ENCODE data around the gene NINJ1.

The NINJ1 gene

DNA sequence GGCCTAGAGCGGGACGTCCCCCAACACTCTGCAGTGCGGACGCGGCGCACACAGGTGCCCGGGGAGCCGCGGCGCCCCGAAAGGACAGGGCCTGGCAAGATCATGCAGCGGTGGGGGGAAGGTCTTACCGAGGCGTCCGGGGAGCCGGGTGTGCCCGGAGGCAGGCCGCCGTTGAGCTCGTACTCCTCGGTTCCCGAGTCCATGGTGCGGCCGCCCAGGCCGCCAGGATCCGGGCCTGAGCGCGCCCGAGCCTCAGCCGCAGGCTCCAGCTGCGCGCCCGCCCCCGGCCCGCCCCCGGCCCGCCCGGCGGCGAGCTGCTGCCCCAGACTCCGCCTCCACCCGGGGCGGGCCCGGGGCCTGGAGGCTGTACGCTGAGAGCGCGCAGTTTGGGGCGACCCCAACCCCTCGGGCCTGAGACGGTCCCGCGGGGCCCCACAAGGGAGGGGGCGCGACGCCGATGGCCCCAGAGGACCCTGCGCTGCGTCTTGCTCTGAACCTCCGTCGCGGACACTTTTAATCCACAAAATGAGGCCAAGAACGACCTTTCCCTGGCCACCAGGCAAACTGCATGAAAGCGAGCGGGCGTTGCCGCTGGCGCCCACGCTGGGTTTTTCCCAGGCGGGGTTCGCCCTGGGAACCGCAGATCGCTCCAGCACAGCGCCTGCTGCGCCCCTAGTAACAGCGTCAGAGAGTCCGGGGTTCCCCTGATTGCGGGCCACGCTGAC lies at the start of gene NINJ1:
Gene NINJ1, minus strand, starts transcription at position 237 of the 725 bp plus-strand sequence. Its CDS starts 34 bp downstream, at position 203.
- FAIRE-seq (no peak), DNase-seq (ENCODE audit: low spot score) (no peak)

- DNase-seq (ENCODE audit: low spot score): no peak
- no peak for FAIRE-seq
Measured at GRCh38 chr9:93183131-93183662, 49.1 kb upstream of the NINJ1 start.

DNA sequence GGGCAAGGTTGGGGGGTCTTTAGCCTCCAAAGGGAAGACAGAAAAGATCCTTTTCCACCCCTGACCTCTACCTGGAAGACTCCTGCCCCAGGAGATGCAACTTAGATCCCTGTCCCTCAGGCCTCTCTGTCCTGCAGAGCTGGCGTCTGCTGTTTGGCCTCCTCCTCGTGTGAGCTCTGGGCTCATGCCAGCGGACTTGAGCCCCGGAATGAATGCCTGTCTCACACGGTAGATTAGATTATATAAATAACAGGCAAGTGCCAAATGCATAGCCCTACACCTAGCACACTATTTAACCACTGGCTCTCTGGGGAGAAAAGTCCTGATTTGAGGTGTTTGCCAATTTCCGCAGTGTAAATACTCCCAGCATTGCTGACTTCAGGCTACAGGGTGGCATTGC lies 48.5 kb upstream of the NINJ1 start:
- DNase-seq (ENCODE audit: low spot score): no peak
- no peak for FAIRE-seq

GRCh38 chr9:93181672-93182435 lies 47.8 kb upstream of the NINJ1 start:
- DNase-seq (ENCODE audit: low spot score) (no peak), FAIRE-seq (no peak)

GRCh38 chr9:93180938-93181337 lies 46.9 kb upstream of the NINJ1 start:
- DNase-seq (ENCODE audit: low spot score) (no peak), FAIRE-seq (no peak)

DNA sequence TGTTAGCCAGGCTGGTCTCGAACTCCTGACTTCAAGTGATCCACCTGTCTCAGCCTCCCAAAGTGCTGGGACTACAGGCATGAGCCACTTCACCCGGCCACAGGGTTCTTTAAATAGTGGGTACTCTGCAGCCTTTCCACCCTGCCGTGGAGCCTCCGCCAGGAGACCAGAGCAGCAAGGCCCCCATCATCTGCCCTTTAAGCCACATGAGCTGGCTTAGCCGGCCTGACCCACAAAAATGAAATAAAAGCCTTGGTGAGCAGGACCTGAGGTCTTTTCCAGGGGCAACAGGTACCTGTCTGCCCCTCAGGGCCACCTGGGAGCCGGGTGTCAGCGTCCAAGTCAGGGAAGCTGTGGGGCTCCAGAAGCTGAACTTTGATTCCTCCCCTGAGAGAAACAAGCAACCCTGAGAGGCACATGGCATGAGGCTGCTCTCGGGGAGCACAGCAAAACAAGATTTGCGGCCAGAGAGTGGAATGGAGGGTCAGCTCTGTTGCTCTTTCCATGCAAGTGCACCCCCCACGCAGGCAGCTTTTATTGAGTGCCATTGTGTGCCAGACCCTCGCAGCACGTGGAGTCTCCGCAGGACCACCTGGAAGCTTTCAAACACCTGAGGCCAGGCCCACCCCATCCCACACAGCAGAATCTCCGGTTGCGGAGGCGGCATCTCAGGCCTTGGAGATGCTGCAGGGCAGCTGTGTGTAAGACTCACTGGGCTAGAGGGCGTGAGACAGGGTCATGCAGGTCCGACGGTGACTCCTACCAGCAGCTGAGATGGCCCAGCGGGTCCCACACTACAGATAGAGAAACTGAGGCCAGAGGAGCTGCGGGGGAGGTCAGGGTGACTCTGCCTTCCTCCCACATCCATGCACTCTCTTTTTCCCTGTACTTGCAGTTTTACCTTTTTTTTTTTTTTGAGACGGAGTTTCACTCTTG lies 45.1 kb upstream of the NINJ1 start:
- DNase-seq (ENCODE audit: low spot score) (no peak), FAIRE-seq (no peak)

DNA sequence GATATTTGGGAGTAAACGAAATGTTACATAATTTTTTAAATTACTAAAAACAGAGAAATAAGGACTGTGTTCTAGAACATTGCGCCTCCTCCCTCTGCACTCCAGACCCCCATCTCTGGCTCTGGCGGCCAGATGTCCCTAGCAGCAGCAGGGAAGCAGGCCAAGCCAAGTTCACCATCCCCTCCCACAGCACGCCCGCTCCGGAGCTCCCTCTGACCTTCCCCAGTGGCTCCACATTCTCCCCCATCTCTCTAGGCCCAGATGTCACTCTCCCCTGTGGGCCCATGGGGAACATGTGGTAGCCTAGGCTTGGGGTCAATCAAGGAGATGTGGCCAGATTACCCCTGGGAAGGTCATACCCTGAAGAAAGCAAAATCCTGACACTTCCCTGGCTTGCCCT lies 43.6 kb upstream of the NINJ1 start:
- DNase-seq (ENCODE audit: low spot score) (no peak), FAIRE-seq (no peak)

GRCh38 chr9:93174976-93175375 lies 40.9 kb upstream of the NINJ1 start:
- no peak for DNase-seq (ENCODE audit: low spot score)
- FAIRE-seq: no peak

DNA sequence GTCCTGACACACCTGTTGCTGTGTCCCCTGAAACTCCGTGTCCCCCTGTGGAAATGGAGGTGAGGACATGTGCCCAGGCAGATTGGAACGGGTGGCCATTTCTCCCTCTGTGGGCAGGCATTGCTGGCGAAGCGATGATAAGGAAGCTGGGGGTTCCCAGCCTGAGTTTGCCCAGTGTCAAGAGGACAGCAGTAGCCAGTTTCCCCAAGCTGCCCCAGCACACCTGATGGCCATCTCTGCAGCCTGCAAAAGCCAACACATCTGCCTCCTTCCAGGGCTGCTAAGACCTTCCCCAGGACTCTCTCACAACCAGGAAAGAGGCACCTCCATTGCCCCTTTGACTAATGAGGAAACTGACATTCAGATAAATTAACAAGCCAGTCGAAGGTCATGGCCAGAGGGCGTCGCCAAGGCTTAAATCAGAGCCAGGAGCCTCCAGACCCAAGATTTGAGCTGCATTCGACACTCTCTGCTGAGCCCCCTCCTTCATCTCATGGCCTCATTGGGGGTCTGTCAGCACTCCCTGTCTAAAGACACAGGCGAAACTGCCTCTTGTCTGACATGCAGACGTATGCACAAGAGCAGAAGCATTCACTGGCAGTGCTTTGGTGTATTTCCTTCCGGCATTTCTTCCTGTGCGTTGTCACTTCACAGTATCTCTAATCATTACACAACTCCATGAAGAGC lies 39.5 kb upstream of the NINJ1 start:
- FAIRE-seq (no peak), DNase-seq (ENCODE audit: low spot score) (no peak)

DNA sequence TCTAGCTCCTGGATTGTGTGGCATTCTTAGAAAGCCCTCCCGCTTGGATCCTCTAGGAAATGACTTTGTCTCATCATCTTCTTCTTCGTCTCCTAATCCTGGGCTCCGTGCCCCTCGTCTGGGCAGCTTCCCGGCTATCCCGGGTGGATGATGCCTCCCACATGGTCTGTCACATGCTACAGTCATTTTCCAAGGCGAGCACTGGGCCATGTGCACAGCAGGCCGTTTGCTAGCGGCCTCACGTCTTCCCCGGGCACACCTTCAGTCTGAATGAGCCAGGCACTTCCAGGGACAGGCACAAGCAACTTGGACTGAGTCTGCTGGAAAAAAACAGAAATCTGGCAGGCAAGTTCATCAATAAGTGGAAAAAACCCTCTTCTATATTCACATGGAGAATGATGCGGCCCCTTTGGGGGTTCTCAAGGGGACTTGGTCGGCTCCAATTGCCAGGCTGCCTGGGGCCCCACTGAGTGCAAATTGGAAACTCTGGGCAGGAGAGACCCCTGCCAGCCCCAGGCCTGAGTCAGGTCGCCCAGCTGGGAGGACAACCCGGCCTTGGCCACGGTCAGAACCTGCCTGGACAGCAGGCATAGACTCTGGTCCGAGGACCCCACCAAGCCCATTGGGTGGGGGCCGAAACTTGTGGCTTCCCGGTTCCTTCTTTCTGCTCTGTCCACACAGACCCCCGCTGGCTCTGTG lies 38.8 kb upstream of the NINJ1 start:
- no peak for FAIRE-seq

GRCh38 chr9:93171261-93171990 lies 37.4 kb upstream of the NINJ1 start:
- FAIRE-seq (no peak), DNase-seq (ENCODE audit: low spot score) (no peak)

More for the DNA sequence above, 38.8 kb upstream of the NINJ1 start:
- no peak for DNase-seq (ENCODE audit: low spot score)

DNA sequence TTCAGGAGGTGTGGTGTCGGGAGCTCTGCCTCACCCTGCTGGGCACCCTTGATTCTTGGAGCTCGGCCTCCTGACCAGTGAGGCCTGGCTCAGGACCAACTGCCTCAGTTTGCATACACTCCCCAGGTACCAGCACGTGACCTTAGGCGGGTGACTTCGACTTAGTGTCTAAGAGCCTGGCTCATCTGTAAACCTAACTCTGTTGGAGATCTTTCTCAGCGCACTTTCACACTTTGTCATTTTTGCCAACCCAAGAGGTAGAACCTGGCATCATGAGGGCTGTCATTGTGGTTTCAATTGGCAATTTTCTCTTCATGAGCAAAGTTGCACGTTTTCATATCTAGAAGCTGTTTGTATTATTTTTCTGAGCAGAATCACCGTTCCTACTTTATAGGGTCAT lies 36.5 kb upstream of the NINJ1 start:
- no peak for DNase-seq (ENCODE audit: low spot score)
- FAIRE-seq: no peak

DNA sequence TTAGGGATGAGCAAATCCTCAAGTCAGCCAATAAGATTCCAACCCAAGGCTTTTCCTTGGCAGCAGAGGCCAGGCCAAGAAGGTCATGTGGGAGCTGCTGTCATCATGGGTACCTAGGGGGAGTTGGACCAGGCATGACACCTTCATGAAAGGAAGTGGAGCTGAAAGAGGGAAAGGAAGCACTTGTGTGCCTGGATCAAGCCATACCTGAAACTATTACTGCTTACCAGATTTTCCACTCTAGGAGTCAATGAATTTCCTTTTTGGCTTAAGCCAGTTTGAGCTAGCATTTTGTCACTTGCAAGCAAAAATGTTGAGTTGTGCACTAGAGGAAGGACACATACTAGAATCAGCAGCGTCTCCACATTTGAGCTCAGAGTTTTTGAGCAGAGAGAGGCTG lies 35.4 kb upstream of the NINJ1 start:
- FAIRE-seq: no peak
- no peak for DNase-seq (ENCODE audit: low spot score)

GRCh38 chr9:93168581-93168980 lies 34.5 kb upstream of the NINJ1 start:
- FAIRE-seq (no peak), DNase-seq (ENCODE audit: low spot score) (no peak)

GRCh38 chr9:93167838-93168237 lies 33.8 kb upstream of the NINJ1 start:
- FAIRE-seq: no peak
- DNase-seq (ENCODE audit: low spot score): no peak

DNA sequence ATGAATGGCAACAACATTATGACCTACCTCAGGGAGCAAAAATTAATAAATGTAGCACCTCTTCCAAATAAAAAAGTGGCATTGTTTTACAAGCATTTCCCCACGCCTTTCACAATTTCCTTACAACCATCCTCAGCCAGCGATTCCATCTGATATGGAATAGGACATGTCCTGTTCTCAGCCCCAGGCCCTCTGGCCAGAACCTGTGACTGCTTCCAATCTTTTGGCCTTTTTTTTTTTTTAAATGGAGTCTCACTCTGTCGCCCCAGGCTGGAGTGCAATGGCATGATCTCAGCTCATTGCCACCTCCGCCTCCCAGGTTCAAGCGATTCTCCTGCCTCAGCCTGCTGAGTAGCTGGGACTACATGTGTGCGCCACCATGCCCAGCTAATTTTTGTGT lies 33.1 kb upstream of the NINJ1 start:
- FAIRE-seq (no peak), DNase-seq (ENCODE audit: low spot score) (no peak)

GRCh38 chr9:93166699-93167098 lies 32.6 kb upstream of the NINJ1 start:
- FAIRE-seq: no peak
- no peak for DNase-seq (ENCODE audit: low spot score)

GRCh38 chr9:93164085-93164484 lies 30.0 kb upstream of the NINJ1 start:
- FAIRE-seq (no peak), DNase-seq (ENCODE audit: low spot score) (no peak)

DNA sequence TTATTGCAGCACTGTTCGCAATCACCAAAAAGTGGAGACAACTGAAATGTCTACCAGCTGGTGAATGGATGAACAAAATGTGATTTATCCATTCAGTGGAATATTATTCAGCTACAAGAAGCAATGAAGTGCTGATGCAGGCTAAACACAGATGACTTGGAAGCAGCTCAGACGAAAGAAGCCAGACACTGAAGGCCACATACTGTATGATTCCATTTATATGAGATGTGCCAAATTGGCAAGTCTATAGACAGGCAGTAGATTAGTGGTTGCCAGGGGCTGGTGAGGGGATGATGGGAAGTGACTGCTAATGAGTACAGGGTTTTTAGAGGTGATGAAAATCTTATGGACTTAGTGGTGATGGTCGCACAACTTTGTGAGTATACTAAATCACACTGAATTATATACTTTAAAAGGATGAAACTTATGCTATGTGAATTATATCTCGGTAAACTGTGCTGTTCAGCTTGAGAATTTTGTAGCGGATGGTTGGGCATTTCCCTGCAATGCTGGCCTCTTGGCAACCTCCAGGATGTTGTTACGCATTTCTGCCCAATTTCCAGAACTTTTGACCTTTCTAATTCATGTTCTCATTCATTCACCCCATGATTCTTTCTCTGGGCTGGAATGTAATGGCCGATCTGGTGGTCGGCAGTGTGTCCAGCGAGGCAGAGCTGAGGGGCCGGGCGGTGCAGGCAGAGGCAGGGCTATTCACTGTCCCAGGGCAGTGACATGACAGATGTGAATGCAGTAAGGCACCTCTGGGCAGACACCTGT lies 27.9 kb upstream of the NINJ1 start:
- FAIRE-seq (no peak), DNase-seq (ENCODE audit: low spot score) (no peak)
